Mesenteric fat pad (tissue), 1 donor: Measurements from ENCODE around the gene SMCR8. TPM values are rescaled to one million over a fixed set of nuclear protein-coding genes. Genes with fewer than 3 reads are reported as not detected.
"Not testable (repeated sequence)": the region's sequence is repeated elsewhere in the genome, so short reads cannot be mapped to it uniquely, and the experiment has no call there.

Experiments
- DNase-seq: peaks from one replicate; pipeline ENCODE4 v3.0.0-alpha.2; 2020; ENCODE audit warnings: low spot score
- long read RNA-seq: library from polyadenylated mRNA; unstranded; transcript quantifications from one replicate; pipeline ENCODE4 v2.0.0, GENCODE V29; 2020
- total RNA-seq: library from RNA; stranded (reverse); fragmentation: NEBNext Ultra II Directional; extraction: Animal tissue kit (Norgen Biotek cat#: 25700); gene quantifications from one replicate; pipeline ENCODE4 v1.2.1, GENCODE V29; 2021
- donor health status: DM: yes; HTN: yes; CAD: no.

Gene SMCR8
- total RNA-seq: 14.3 TPM
- long read RNA-seq, full-length matches to known transcripts: 2 of 3 reads
- long read RNA-seq, partial matches to known transcripts: 0 of 3 reads
- long read RNA-seq, other reads (novel, unspliced or antisense): 1 of 3 reads

GRCh38 chr17:18314731-18315561 is at the start of gene SMCR8, which contains the start of gene TOP3A:
TSS of gene SMCR8 (plus strand) at chr17:18315293. CDS start at chr17:18315790, 497 bp downstream.
TSS of gene TOP3A (minus strand) at chr17:18314994. CDS start at chr17:18314778, 216 bp downstream.
- DNase-seq: peak; percentile 98

DNA sequence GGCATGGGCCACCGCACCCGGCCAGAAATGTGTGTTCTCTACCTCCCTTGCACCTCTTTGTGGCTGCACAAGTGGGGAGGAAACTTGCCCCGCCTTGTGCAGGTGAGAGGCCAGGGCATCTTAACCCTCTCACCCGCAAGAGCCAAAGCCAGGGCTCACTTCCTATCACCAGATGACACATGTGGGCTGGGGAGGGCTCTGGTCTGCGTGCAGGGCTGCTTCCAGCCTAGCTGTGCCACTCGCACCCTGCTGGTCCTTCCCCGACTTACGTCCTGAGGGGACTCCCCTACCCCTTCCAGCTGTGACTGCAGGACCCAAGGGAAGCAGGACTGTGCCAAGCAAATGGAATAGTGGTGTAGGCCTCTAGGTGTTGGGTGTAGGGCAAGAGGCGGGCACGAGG is 47.7 kb upstream of the SMCR8 start:
- no peak for DNase-seq

- DNase-seq: no peak
These were observed 47.0 kb upstream of the SMCR8 start for GRCh38 chr17:18267927-18268711.

- no peak for DNase-seq
These were observed 44.8 kb upstream of the SMCR8 start for GRCh38 chr17:18270046-18270931.

GRCh38 chr17:18277076-18277475 is 38.0 kb upstream of the SMCR8 start:
- no peak for DNase-seq

GRCh38 chr17:18278867-18279266 is 36.2 kb upstream of the SMCR8 start:
- no peak for DNase-seq

GRCh38 chr17:18280249-18280648 is 34.8 kb upstream of the SMCR8 start:
- DNase-seq: no peak

- DNase-seq: no peak
These were observed 34.2 kb upstream of the SMCR8 start for GRCh38 chr17:18280766-18281371.

GRCh38 chr17:18281788-18282187 is 33.3 kb upstream of the SMCR8 start:
- no peak for DNase-seq

DNA sequence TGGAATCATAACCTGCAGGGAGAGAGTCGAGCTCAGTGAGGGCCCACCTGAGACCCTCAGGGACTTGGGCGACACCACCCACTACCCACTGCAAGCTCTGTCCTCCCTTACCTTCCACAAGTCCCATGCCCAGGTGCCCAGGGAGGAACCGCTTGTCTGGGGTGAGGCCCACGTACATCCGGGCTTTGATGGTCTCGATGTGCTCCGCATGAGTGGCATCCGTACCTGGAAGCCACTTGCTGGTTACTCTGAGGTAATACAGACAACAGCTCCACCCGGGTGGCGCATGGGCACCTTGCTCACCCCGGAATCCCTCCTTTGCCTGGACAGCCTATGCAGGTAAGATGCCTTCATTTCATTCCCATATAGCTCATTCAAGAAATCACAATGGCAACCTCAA is 29.8 kb upstream of the SMCR8 start:
- no peak for DNase-seq

- no peak for DNase-seq
These were observed 23.2 kb upstream of the SMCR8 start for GRCh38 chr17:18291718-18292540.

- not testable (repeated sequence) for DNase-seq
These were observed 17.0 kb upstream of the SMCR8 start for GRCh38 chr17:18298061-18298460.

GRCh38 chr17:18300725-18301480 is 14.2 kb upstream of the SMCR8 start:
- no peak for DNase-seq

- not testable (repeated sequence) for DNase-seq
These were observed 11.9 kb upstream of the SMCR8 start for GRCh38 chr17:18303206-18303605.

GRCh38 chr17:18309202-18309601 is 5.9 kb upstream of the SMCR8 start:
- DNase-seq: no peak

DNA sequence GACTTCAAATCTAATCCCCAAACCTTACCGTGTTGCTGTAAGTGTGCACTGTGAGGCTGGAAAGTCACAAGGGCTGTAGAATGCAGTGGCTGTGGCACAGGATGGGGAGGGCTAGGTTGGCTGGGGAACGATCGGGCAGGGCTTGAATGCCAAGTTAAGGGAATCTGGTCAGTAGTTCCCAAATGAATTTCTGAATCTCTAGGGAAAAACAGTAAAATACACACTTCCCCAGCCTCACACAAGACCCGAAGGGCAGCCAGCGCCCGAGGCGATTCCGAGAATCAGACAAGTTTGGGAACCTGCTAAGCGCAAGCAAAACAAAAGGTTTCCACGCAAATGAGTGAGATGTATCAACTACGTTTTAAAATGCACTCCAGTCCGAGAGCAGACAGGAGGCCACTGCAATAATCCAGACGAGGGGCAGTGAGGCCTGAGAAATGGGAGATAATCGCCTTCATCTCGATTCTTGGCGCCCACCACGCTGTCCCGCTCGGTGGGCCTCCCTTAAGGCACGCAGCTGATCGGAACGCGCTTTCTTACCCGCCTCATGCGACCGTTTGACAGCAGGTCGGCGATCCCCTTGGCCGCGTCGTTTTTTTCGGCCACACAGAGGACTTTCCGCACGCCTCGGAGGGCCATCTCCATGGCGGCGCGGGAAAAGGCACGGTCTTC is 898 bp upstream of the SMCR8 start:
- no peak for DNase-seq

- no peak for DNase-seq
These were observed 449 bp downstream of the SMCR8 start for GRCh38 chr17:18315562-18315922.

DNA sequence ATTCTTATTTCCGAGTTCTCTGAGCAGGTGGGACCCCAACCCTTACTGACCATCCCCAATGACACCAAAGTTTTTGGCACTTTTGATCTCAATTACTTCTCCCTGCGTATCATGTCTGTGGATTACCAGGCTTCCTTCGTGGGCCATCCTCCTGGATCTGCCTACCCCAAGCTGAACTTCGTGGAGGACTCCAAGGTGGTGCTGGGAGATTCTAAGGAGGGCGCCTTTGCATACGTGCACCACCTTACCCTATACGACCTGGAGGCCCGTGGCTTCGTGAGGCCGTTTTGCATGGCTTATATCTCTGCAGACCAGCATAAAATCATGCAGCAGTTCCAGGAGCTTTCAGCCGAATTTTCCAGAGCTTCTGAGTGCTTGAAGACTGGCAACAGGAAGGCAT is 868 bp downstream of the SMCR8 start:
- DNase-seq: no peak
